Right lobe of liver (tissue), 6 donors: Measurements from ENCODE around the gene CLEC1A. TPM values are rescaled to one million over a fixed set of nuclear protein-coding genes. Genes with fewer than 3 reads are reported as not detected.

Source experiments
- ATAC-seq, 4 donors: fragments of 200-7000 bp; cut with Tn5 transposase; one replicate each; pipeline ENCODE4 v1.9.1; 2020; ENCODE audit warnings: mild to moderate bottlenecking in 4 of 4, moderate library complexity in 4 of 4
- DNase-seq, 3 donors: peaks; one replicate each; pipeline ENCODE4 v3.0.0-alpha.2; 2020
- H3K27ac ChIP-seq, 3 donors: fragments of 200-600 bp; one replicate each; pipeline ENCODE4 v1.8.0; 2022
- H3K27me3 ChIP-seq, 2 donors: fragments of 200-600 bp; one replicate each; pipeline ENCODE4 v1.8.0; 2022
- H3K36me3 ChIP-seq, 4 donors: fragments of 200-600 bp; sonication (generic) in 1 of 4; one replicate each; pipeline versions ENCODE4 v1.5.1 to v1.8.0; 2017 to 2022; ENCODE audit warnings: control low read depth in 1 of 4
- H3K4me1 ChIP-seq, 4 donors: fragments of 200-600 bp; sonication (generic) in 1 of 4; one replicate each; pipeline versions ENCODE4 v1.5.1 to v1.8.0; 2017 to 2022; ENCODE audit warnings: control low read depth in 1 of 4
- H3K4me3 ChIP-seq, 3 donors: fragments of 200-600 bp; one replicate each; pipeline ENCODE4 v1.8.0; 2022
- H3K9me3 ChIP-seq, 4 donors: fragments of 200-600 bp; sonication (generic) in 1 of 4; one replicate each; pipeline versions ENCODE4 v1.5.1 to v1.8.0; 2017 to 2022; ENCODE audit warnings: control low read depth in 1 of 4
- CTCF ChIP-seq, 4 donors: fragments of 200-600 bp in 3 of 4; fragments of 450-650 bp in 1 of 4; IDR thresholded peaks; one replicate each; pipeline versions ENCODE4 v1.5.1 to v1.8.0; 2016 to 2022; ENCODE audit warnings: antibody characterized with exemption in 4 of 4, mild to moderate bottlenecking in 2 of 4
- POLR2A ChIP-seq: fragments of 450-650 bp; IDR thresholded peaks from one replicate; pipeline ENCODE4 v1.6.1; 2017; ENCODE audit warnings: antibody characterized with exemption, mild to moderate bottlenecking
- WGBS: methylation state at CpG from one replicate; pipeline ENCODE4 v1.1.6; 2018; ENCODE audit warnings: low coverage, low lambda C conversion rate; ENCODE audit not compliant: insufficient coverage; ENCODE audit errors: missing lambda C conversion rate; 5-methylcytosine and 5-hydroxymethylcytosine counted together
- intact Hi-C, 2 donors: fragments of 100-400 bp; cut with DNase I; formaldehyde crosslinking; loops; one replicate each; pipeline versions ENCODE4 v1.11.2 to v1.14.1; 2022
- total RNA-seq, 6 experiments: library from RNA; depleted of rRNA in 2 of 6; stranded (reverse); fragments of >200 nt in 2 of 6; fragmentation: NEBNext Ultra II Directional in 3 of 6; extraction: Animal tissue kit (Norgen Biotek cat#: 25700) in 3 of 6; gene quantifications; one replicate each; pipeline versions ENCODE4 v1.1.0 to v1.2.4, GENCODE V29; 2016 to 2023
- donor health status: DM: no; HTN: yes; CAD: no.
- donor health status: DM: no; HTN: no; CAD: no.
- donor health status: DM: no; HTN: no; CAD: no.
- donor health status: DM: no; HTN: yes; CAD: no.
- donor health status: DM: no; HTN: yes; CAD: no.

The CLEC1A gene
- total RNA-seq, 6 experiments from 2014 or later, result 0.49 to 2.5 (median 0.71) TPM

GRCh38 chr12:10082117-10082874 is 16.5 kb downstream of the CLEC1A start:
- WGBS, result 71% methylated on average over 3 of the region's 5 CpGs
- no peak for DNase-seq
- Histone ChIP-seq H3K27me3 (no peaks in the 10 kb centered on the region), H3K4me1 (peaks cover 0 to 4% (median 0%) of the 10 kb centered on the region in 4 donors), H3K36me3 (no peaks in the 10 kb centered on the region), H3K9me3 (no peaks in the 10 kb centered on the region), H3K4me3 (no peak overlapping the region), H3K27ac (no peak overlapping the region)
- TF ChIP-seq POLR2A (no peak), CTCF (IDR thresholded peaks at IDR 0.05) (no peak)
- intact Hi-C loops, result no loop called here
- peak in 1 of 4 donors; percentile 28 for ATAC-seq

GRCh38 chr12:10075451-10075850 is 23.3 kb downstream of the CLEC1A start:
- DNase-seq (no peak), ATAC-seq (no peak)
- Histone ChIP-seq H3K4me1 (no peaks in the 10 kb centered on the region), H3K27ac (no peak overlapping the region), H3K4me3 (no peak overlapping the region), H3K9me3 (no peaks in the 10 kb centered on the region), H3K36me3 (no peaks in the 10 kb centered on the region), H3K27me3 (no peaks in the 10 kb centered on the region)
- TF ChIP-seq POLR2A, result no peak
- no peak for TF ChIP-seq CTCF (IDR thresholded peaks at IDR 0.05)
- intact Hi-C loops, result no loop called here

GRCh38 chr12:10073261-10073660 is 25.5 kb downstream of the CLEC1A start:
- Histone ChIP-seq H3K4me1 (no peaks in the 10 kb centered on the region), H3K27ac (no peak overlapping the region), H3K27me3 (no peaks in the 10 kb centered on the region), H3K9me3 (no peaks in the 10 kb centered on the region), H3K4me3 (no peak overlapping the region), H3K36me3 (no peaks in the 10 kb centered on the region)
- intact Hi-C loops, result no loop called here
- no peak for TF ChIP-seq CTCF (IDR thresholded peaks at IDR 0.05)
- no peak for TF ChIP-seq POLR2A
- WGBS, result 86% methylated on average over 3 of the region's 5 CpGs
- DNase-seq (no peak), ATAC-seq (no peak)

GRCh38 chr12:10072131-10072530 is 26.7 kb downstream of the CLEC1A start:
- no peak for TF ChIP-seq POLR2A
- TF ChIP-seq CTCF (IDR thresholded peaks at IDR 0.05), result no peak
- DNase-seq, result no peak
- no peak for ATAC-seq
- no peaks in the 10 kb centered on the region for H3K36me3 ChIP-seq
- H3K27me3 ChIP-seq, result no peaks in the 10 kb centered on the region
- 91% methylated on average over 2 of the region's 2 CpGs for WGBS
- H3K4me3 ChIP-seq, result no peak overlapping the region
- no peaks in the 10 kb centered on the region for H3K9me3 ChIP-seq
- no peaks in the 10 kb centered on the region for H3K4me1 ChIP-seq
- intact Hi-C loops, result no loop called here
- H3K27ac ChIP-seq, result no peak overlapping the region
